Measurements from ENCODE around the gene BBIP1.

The BBIP1 gene

DNA sequence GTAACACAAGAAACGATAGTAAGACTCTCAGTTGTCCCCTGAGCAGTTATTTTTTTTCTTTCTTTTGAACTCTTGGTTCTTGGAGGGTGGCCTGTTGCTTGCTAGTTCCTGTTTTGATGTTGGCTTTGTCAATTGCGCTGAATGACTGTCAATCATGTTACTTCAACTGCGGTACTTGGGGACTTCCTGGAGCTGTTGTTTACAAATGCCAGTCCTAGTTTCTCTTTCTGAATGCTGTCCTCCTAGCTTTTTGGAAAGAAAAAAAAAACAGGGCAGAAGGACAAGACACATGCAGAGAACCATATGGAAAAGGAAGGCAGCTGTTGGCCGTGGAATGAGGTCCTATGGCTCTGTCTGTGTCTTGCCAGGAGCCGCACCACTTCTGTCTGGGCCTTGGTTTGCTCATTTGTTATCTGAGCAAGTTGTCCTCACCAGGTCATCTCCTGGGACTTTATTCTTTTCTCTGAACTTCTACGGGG, 54.3 kb downstream of the BBIP1 start:
- DNase-seq (ENCODE audit: insufficient read length, low spot score): no peak
- no peak for FAIRE-seq

DNA sequence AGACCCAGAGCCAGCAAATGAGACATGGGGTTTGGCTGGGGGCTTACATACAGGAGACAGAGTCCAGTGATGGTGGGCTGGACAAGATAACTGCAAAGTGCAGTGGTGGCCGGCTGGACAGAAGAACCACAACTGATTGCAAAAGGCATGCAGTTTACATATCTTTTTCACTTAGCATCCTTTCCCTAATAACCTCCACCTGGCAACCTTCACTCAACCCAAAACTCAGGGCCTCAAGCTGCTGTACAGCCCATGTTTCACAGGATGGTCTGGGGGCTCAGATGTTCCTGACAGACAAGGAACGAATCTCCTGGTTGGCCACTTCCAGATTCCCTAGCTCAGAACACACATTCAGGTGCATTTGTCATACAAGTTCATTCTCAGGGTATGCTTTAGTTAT, 55.0 kb downstream of the BBIP1 start:
- no peak for DNase-seq (ENCODE audit: insufficient read length, low spot score)
- FAIRE-seq: no peak

DNA sequence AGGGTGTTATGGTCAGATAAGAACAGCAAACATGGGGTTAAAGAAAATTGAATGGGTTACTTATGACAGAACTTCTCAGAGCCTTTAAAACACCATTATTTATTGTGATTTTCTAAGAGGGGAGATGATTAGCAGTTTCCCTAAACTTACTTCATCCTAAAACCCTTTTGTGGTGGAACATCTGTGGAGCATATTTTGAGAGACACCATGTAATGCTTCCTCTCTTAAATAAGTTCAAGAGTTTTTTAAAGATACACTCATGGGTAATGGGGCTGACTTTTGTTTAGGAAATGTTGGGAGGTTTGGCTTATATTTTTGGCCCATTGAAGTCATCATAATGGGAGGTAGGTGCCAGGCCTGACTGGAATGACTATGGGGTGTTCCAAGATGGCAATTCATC, 55.6 kb downstream of the BBIP1 start:
- DNase-seq (ENCODE audit: insufficient read length, low spot score) (no peak), FAIRE-seq (no peak)

DNA sequence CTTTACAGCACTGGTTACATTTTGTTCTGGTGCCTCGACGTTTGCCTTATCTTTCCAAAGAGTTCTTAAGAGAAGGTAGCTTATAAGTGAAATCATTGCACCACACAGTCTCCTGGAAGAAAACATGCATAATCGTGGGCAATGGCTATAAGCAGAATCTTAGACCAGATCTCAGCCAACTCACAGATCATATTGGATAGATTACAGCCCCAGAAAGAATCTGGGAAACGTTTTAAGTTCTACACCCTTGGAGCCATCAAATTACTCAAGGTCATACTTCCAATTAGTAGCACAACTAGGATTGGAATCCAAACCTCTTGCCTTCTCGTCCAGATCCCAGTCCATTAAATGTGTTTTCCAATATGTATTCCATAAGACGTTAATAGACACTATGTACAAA, 56.0 kb downstream of the BBIP1 start:
- FAIRE-seq (no peak), DNase-seq (ENCODE audit: insufficient read length, low spot score) (no peak)

DNA sequence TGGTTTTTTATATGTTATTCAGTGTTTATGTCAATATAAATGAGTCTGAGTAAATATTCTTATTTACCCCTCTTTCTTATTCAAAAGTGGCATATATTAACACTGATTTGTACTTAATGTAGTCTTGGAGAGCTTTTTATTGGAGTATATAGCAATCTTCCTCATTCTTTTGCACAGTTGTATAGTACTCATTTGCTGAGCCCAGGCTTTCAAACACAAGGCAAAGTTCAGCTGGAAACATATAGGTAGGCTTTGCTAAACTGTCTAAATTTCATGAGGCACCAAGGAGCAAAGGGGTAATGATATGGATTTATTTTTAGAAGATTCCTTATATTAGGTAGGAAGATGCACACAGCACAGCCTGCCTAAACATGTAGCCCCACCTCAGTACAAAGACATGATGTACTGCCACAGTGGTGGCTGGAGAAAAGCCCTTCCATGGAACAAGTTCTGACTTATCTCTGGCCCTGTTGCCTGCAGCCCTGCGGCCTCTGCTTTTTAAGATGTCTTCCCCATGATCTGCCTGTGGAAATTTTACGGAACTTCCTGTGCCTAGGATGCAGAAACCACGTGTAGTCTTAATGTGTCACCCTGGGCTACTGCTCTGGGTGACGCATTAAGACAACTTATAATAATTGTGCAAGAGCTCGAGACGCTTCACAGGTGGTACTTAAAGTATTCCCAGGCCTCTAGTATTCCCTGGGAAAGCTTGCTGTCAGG, 56.9 kb downstream of the BBIP1 start:
- DNase-seq (ENCODE audit: insufficient read length, low spot score): no peak
- no peak for FAIRE-seq

DNA sequence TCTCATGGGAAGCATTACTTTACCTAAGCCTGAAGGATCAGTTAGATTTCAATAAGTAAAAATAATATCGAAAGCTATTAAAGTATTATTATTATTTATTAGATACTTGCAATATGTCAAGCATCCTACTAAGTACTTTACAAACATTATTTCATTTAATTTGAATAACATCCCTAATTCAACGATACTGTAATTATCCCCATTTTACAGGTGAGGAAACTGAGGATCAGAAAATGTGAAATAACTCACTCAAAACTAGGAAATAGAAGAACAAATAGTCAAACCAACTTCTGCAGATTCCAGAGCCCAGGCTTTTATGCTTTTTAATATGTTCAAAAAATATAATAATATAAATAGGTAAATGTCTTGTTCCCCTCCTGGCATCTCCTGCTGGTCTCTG, 57.5 kb downstream of the BBIP1 start:
- no peak for DNase-seq (ENCODE audit: insufficient read length, low spot score)
- FAIRE-seq: no peak

DNA sequence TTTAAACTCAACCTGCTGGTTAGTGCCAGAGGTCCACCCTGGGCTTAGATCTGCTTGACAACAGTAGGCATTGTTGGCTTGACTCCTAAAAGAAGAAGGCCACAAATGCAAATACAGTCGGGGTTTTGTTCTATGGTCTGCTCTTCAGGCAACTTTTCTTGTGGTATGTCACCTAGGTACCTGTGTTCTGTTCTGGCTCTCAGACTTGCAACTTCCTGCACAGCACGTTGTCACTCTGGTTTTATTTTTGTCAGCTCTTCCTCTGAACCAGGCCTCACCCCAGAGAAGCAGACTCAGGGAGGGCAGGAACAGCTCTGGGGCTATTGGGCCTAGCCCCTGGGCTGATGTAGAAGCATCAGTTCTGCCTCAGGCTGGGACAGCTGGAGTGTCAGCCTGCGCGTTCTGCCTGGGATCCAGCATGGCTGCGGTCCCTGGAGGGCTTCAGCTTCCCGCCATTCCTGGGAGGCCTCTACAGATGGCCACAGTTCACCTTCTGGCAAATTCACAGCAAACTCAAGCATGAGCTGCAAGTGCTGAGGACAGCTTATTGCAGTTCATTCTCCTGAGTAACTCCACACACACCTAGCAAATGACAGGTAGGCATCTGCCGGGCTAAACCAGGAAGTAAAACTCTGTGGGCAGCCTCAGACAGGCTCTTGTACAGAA, 58.3 kb downstream of the BBIP1 start:
- DNase-seq (ENCODE audit: insufficient read length, low spot score) (no peak), FAIRE-seq (no peak)

DNA sequence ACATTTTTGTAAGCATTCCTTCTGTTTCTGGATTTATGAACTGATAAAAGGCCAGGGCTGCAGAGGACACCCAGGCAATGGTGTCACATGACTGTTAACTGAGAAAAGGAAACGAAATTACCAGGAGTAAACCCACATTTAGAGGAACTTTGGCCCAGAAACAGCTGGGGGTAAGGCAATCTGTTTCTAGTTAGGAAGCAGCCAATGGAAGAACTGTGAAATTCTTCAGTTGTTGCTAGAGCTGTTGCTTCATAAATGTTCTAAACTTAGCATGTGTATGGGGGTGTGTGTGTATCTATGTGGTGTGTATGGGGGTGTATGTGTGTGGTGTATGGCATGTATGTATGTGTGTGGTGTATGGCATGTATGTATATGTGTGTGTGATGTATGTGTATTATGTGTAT, 59.0 kb downstream of the BBIP1 start:
- FAIRE-seq (no peak), DNase-seq (ENCODE audit: insufficient read length, low spot score) (no peak)

DNA sequence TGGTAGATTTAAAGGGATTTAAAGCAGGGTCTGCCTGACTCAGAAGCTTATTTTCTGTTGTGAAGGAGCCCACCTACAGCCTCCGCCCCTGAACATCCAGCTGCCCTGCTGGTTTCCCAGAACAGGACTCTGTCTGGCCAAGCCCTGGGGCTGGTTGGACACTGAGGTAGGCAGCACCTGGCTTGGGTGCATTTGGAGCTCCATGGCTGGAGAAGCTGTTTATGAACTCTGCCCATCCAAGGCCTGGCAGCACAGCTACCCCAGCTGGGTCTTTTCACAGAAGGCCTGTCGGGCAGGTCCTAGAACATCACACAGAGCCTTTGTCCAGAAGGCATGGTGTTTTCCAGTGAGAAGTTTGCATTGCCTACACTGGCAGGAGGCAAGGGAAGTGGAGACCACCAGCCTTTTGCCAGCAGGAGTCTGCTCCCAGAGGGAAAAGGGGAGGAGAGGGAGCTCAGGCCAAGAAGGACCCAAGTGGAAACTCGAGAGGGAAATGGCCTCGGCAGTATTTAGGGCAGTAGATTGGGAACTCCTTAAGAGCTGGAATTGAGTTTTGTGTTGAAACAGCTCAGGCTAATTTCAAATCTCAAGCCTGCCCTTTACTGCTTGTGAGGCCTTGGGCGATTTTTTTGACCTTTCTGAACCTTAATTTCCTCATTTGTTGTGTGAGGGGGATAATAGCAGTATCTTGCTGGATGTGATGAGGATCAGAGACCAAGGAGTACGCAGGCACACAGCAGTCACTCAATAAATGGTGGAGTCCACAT, 59.6 kb downstream of the BBIP1 start:
- FAIRE-seq (no peak), DNase-seq (ENCODE audit: insufficient read length, low spot score) (no peak)

DNA sequence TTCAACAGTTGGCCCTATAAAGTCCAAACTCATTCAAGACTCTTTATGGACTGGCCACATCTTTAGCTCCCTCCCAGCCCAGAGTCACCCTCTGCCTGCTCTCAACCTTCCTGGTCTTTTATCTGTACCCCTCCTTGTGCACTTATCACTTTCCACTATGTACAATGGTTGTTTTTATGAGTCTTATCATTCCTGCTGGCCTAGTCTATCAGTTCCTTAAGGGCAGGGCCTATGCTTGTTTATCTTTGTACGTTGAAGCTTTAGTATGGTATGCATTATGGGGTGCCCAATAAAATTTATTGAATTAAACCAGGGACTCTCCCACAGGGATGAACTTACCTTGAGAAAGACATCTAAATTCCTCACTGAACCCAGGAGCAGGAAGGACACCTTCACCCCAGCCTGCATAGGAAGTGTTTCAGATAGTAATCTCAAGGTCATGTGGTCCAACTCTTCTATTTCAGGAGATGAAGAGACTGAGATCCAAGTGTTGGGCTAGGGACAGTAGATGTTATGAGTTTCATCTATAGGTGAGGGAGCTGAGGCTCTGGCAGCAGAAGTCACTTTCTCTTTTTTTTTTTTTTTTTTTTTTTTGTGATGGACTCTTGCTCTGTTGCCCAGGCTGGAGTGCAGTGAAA, 60.6 kb downstream of the BBIP1 start:
- FAIRE-seq: no peak
- no peak for DNase-seq (ENCODE audit: insufficient read length, low spot score)

DNA sequence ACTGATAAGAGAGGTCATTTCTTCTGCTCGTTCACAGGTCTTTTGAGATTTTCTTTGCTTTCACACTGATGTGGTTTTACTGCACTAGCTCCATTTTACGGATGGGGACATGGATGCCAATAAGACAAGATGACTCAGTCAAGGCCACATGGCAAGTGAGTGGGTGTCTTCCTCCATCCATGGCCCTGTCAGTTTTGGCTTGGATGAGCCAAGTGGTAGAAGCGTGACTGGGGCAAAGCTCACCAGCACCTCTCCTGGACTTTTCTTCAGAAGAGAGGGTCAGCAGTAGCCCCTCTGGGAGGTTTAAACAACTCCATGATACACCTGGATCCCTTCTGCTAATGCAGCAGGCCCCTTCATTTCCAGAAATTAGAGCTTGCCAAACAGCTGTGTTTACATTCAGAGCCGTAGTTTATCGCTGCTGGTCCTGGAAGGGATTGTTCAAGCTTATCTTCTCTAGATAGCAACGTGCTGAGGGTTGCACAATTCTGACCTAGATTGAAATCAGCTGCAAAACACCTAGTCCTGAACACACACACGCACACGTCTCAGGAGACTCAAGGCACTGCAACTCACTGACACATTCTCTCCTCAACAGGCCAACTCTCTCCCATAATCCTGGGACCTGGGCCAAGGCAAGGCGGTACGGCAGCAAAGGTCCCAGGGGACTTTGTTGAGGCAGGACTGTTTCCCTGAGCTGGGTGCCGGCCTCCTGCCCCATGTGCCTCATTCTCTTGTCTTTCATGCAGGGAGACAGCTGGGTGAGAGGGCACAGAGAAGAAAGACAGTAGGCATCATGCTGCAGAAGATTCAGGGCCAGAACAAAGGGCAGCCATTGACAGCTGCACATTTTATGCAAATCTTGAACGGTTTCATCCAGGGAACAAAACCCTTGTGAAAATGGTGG, 61.5 kb downstream of the BBIP1 start:
- DNase-seq (ENCODE audit: insufficient read length, low spot score) (no peak), FAIRE-seq (no peak)

DNA sequence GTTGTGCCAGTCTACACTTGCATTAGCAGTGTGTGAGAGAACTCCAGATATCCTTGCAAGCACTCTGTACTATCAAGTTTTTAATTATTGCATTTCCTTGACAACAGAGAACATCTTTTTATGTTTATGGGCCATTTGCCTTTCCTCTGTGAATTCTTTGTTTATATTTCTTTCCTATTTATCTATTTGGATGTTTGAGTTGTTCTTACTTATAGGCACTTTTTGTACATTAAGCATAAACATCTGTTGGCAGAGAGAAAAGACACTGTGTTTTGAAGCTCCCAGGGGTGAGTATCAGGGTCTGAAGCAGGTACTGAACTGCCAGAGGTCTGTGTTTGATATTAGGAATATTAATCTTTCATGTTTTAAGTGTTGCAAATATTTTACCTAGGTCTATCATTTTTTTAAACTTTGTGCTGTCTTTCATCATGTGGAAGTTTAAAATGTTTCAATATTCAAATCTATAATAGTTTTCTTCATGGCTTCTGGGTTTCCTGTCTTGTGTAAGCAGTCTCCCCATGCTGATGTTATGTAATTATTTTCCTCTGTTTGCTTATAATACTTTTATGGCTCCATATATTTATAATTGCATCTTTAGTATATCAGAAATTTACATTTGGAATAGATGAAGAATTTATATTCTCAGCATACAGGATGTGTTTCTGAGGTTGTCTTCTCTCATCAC, 64.9 kb downstream of the BBIP1 start:
- FAIRE-seq (no peak), DNase-seq (ENCODE audit: insufficient read length, low spot score) (no peak)

DNA sequence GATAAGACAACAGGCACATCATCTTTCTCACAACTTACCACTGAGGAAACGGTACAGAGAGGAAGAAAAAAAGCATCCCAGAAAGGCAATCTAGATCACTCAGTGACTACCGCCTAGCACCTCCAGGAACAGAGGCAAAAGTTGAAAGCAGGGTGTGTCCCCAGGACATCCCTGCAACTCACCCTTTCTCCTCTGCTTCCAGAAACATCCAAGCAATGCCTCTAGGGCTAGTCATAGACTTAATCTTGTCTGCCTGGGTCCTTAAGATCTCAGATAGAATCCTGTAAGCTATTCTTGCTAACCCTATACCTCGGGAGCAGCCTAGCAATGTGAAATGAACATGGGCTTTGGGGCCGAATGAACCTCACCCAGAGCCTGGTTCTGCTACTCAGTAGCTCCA, 66.0 kb downstream of the BBIP1 start:
- DNase-seq (ENCODE audit: insufficient read length, low spot score) (no peak), FAIRE-seq (no peak)

DNA sequence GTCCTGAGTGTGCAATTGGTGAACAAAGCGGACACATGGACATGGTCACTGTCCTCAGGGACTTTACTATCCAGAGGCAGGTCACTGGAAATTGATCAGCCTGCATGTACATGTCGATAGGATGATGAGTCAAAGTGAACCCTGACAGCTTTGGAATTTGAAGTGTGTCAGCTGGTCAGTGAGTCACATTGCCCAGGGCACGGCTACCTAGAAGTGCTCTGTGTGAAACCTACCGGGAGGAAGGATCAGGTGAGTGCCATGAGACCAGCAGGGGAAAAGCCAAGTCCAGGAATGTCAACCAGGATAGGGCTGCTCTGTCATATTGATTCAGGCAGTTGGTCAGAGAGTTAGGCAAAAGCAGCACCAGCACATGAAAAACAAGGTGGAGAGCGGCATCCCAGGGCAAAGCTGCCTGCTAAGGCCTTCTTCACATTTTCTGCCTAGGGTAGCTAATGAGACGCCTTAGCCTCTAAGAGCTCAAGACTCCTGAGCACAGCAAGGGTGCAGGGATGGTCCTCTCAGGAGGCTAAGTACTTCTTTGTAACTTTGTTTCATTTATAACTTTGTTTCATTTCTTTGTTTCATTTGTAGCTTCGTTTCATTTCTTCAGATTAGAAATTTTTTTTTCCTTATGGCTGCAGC, 66.6 kb downstream of the BBIP1 start:
- FAIRE-seq: no peak

DNA sequence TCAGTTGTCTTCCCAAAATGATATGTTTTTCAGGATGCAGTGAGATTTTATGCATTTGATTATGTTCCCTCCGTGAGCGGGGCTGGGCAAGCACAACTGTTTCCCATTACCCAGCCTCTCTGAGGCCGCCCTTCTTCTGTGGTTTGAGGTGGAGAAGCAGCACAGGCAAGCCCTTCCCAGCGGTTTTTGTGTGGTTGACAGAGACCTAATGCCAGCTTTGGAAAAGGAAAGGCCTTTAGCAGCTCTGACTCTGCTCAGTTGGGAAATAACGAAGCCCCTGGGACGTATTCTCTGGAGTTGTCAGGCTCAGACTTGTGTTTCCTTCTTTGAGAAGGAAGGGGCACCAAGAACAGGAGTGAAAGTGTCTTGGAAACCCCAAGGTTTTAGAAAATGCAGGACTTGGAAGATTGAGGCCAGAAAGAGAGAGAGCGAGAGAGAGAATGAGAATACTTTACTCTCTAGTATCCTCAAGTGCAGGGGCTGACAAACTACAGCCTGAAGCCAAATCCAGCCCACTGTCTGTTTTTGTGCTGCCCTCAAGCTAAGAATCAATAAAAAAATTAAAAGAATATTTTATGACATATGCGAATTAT, 67.9 kb downstream of the BBIP1 start:
- no peak for FAIRE-seq
- no peak for DNase-seq (ENCODE audit: insufficient read length, low spot score)

More for the DNA sequence above, 66.6 kb downstream of the BBIP1 start:
- peak; percentile 18 for DNase-seq (ENCODE audit: insufficient read length, low spot score)

DNA sequence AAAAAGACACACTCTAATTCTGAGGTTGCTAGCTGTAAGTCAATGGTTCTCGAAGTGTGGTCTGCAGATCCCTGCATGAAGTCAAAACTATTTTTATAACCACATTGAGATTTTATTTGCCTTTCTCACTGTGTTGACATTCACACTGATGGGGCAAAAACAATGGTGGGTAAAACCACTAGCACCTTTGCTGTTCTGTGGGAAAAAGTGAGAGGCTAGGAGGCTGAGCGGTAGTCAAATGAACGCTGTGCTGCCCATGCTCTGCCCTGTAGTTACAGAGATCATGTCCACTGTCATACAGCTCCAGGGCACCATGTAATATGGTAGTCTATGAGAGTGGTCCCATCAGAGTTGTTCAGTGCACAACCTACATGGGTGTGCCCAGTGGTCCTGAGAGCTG, 68.9 kb downstream of the BBIP1 start:
- DNase-seq (ENCODE audit: insufficient read length, low spot score) (no peak), FAIRE-seq (no peak)

Measured in HTR-8/SVneo (cell line).